Common myeloid progenitor, CD34-positive (primary cell): ENCODE measurements around the gene NUP188.

Source experiments
- CTCF ChIA-PET: fragments of 350-600 bp; sonication (Branson Sonifier 250); formaldehyde crosslinking; loops from one replicate; lab custom pipeline; 2021; ENCODE audit warnings: antibody characterized with exemption; lab: Charles Lee
- POLR2A ChIA-PET: fragments of 350-600 bp; sonication (Branson Sonifier 250); formaldehyde crosslinking; loops from one replicate; lab custom pipeline; 2021; ENCODE audit warnings: antibody characterized with exemption; lab: Charles Lee
- DNase-seq, 3 donors: peaks; one replicate each; pipeline versions ENCODE4 v3.0.0 to v3.0.0-alpha.2; 2013
- H3K27ac ChIP-seq, 2 experiments: 1 replicate in 1 of 2; 2 replicates in 1 of 2; pipeline ENCODE4 v1.7.0; 2013; ENCODE audit warnings: inconsistent platforms in 2 of 2, low read length in 2 of 2, mild to moderate bottlenecking in 2 of 2, low read depth in 1 of 2, moderate library complexity in 1 of 2; ENCODE audit not compliant: severe bottlenecking in 2 of 2, insufficient read depth in 1 of 2, poor library complexity in 1 of 2
- H3K27me3 ChIP-seq, 5 experiments: replicated peaks in 2 of 5; 1 replicate in 3 of 5; 2 replicates in 2 of 5; pipeline versions ENCODE4 v1.6.1 to v1.7.0; 2013; ENCODE audit warnings: low read length in 4 of 5, mild to moderate bottlenecking in 2 of 5, moderate library complexity in 2 of 5, inconsistent platforms in 1 of 5; ENCODE audit not compliant: insufficient read depth in 5 of 5, control insufficient read depth in 4 of 5
- H3K36me3 ChIP-seq, 4 experiments: 1 replicate in 2 of 4; 2 replicates in 2 of 4; pipeline versions ENCODE4 v1.6.1 to v1.7.0; 2013; ENCODE audit warnings: low read length in 3 of 4, control low read depth in 1 of 4, mild to moderate bottlenecking in 1 of 4; ENCODE audit not compliant: control insufficient read depth in 4 of 4, insufficient read depth in 4 of 4
- H3K4me1 ChIP-seq, 4 experiments: 1 replicate in 3 of 4; 2 replicates in 1 of 4; pipeline versions ENCODE4 v1.6.1 to v1.7.1; 2013; ENCODE audit warnings: low read length in 3 of 4, mild to moderate bottlenecking in 3 of 4, control low read depth in 1 of 4, inconsistent platforms in 1 of 4, moderate library complexity in 1 of 4; ENCODE audit not compliant: control insufficient read depth in 4 of 4, insufficient read depth in 4 of 4; ENCODE audit errors: control extremely low read depth in 1 of 4
- H3K4me3 ChIP-seq, 7 experiments: 1 replicate in 4 of 7; 2 replicates in 3 of 7; pipeline versions ENCODE4 v1.5.1 to v1.7.0; 2013; ENCODE audit warnings: mild to moderate bottlenecking in 7 of 7, low read length in 6 of 7, moderate library complexity in 6 of 7, inconsistent platforms in 2 of 7, low read depth in 2 of 7, control low read depth in 1 of 7; ENCODE audit not compliant: insufficient read depth in 4 of 7, control insufficient read depth in 1 of 7; ENCODE audit errors: extremely low read depth in 1 of 7
- H3K9me3 ChIP-seq, 5 experiments: 1 replicate in 4 of 5; 2 replicates in 1 of 5; pipeline versions ENCODE4 v1.6.1 to v1.7.1; 2013; ENCODE audit warnings: low read length in 4 of 5, mild to moderate bottlenecking in 2 of 5, inconsistent platforms in 1 of 5, low read depth in 1 of 5, moderate library complexity in 1 of 5; ENCODE audit not compliant: control insufficient read depth in 4 of 5, insufficient read depth in 2 of 5; ENCODE audit errors: control extremely low read depth in 1 of 5
- WGBS: methylation state at CpG from one replicate; pipeline ENCODE4 v1.1.5; 2013; ENCODE audit not compliant: insufficient coverage; 5-methylcytosine and 5-hydroxymethylcytosine counted together

The NUP188 gene

GRCh38 chr9:129006328-129007034 is 59.0 kb downstream of the NUP188 start:
- CTCF ChIA-PET: interaction anchor here (0.6 to 5.8 kb wide), 12 partner anchors 10 to 412 kb away, joined by 3 to 30 read pairs (median 4); no protein-coding TSS in a partner anchor
- peak; percentile 58 to 76 (median 66) for DNase-seq
- Histone ChIP-seq H3K9me3 (no peaks in the 10 kb centered on the region), H3K36me3 (peaks cover 15 to 85% (median 57%) of the 10 kb centered on the region in 4 experiments), H3K4me3 (no peak overlapping the region), H3K27me3 (no peaks in the 10 kb centered on the region), H3K4me1 (no peaks in the 10 kb centered on the region), H3K27ac (no peak overlapping the region)
- 77% methylated on average over 4 of the region's 21 CpGs for WGBS
- POLR2A ChIA-PET: no interaction called here

DNA sequence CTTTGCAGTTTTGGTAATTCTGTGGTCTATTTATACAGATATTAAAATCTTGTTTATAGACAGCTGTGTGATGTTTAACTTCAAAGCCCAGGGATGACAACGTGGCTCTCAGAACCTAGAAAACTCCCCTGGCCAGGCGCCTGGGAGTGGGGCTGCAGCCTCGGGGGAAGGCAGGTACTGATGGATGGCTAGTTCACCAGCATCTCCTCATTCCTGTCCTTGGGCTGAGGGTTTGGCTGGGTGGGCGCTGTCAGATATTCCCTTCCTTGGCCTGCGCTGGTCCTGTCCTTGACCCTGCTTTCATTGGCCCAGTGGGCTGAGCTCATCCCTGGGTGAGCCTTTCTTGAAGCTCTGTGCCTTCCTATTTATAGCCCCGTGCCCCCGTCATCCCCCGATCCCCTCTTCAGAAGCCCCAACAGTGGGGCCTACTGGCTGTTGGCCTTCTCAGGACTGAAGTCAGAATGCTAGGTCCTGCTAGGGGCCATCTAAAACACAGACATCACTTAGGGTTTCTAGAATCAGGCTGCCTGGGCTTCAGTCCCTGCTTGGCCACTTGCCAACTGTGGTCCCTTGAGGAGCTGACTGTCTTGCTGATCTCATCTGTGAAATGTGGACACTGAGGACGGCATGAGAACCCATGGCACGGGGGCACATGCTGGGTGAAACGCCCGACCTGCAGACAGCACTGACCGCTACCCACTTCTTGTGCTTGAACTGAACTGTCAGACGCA is 59.7 kb downstream of the NUP188 start:
- 100% methylated on average over 13 of the region's 14 CpGs for WGBS
- Histone ChIP-seq H3K4me1 (no peaks in the 10 kb centered on the region), H3K36me3 (peaks cover 12 to 84% (median 52%) of the 10 kb centered on the region in 4 experiments), H3K27me3 (no peaks in the 10 kb centered on the region), H3K27ac (no peak overlapping the region), H3K9me3 (no peaks in the 10 kb centered on the region), H3K4me3 (no peak overlapping the region)
- ChIA-PET POLR2A (no interaction called here), CTCF (interaction anchor here (0.6 to 5.8 kb wide), 7 partner anchors 11 to 91 kb away, joined by 3 to 30 read pairs (median 3); no protein-coding TSS in a partner anchor)
- DNase-seq: no peak

GRCh38 chr9:129007766-129008468 is 60.4 kb downstream of the NUP188 start:
- no peaks in the 10 kb centered on the region for H3K9me3 ChIP-seq
- H3K4me1 ChIP-seq: no peaks in the 10 kb centered on the region
- POLR2A ChIA-PET: no interaction called here
- peaks cover 7 to 84% (median 48%) of the 10 kb centered on the region in 4 experiments for H3K36me3 ChIP-seq
- WGBS: 100% methylated on average over 13 of the region's 18 CpGs
- no peaks in the 10 kb centered on the region for H3K27me3 ChIP-seq
- H3K27ac ChIP-seq: no peak overlapping the region
- no peak for DNase-seq
- CTCF ChIA-PET: interaction anchor here (0.8 to 5.8 kb wide), 5 partner anchors 12 to 24 kb away, joined by 3 to 30 read pairs (median 4); no protein-coding TSS in a partner anchor
- no peak overlapping the region for H3K4me3 ChIP-seq

- 98% methylated on average over 6 of the region's 6 CpGs for WGBS
- no peak overlapping the region for H3K27ac ChIP-seq
Measured at GRCh38 chr9:129008469-129008965, 61.0 kb downstream of the NUP188 start.

DNA sequence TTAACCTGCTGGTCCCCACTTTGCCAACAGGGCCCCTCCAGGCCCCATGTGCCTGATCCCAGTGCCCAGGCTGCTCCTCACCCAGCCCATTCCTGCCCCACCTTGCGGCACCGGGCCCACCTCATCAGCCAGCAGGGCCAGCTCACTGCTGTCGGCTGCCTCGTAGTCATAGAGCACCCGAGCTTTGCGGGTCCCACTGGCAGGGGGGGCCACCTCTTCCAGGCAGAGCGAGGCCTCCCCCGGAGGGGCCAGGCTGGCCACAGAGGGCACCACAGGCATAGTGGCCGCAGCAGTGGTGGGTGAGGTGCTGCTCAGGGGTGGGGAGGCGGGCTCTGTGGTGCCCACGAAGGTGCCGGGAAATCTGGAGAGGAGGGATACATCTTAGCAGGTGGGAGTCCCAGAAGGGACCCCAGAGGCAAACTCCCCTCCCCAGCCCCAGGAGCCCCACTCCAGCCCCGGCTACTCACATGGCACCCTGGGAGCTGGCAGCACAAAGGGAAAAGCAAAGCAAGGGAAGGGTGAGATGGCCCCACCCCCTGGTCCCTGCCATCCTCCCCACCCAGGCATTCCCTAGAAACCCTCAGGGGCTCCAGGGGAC is 61.6 kb downstream of the NUP188 start:
- Histone ChIP-seq H3K36me3 (peaks cover 7 to 89% (median 48%) of the 10 kb centered on the region in 4 experiments), H3K4me1 (no peaks in the 10 kb centered on the region), H3K27me3 (no peaks in the 10 kb centered on the region), H3K27ac (no peak overlapping the region), H3K9me3 (no peaks in the 10 kb centered on the region), H3K4me3 (no peak overlapping the region)
- POLR2A ChIA-PET: interaction anchor here (0.6 kb wide), 1 partner anchor 655 kb away, joined by 3 read pairs; no protein-coding TSS in a partner anchor
- 96% methylated on average over 10 of the region's 13 CpGs for WGBS
- DNase-seq: no peak
- CTCF ChIA-PET: interaction anchor here (0.6 to 5.8 kb wide), 2 partner anchors 13 to 69 kb away, joined by 3 to 30 read pairs; no protein-coding TSS in a partner anchor

More at GRCh38 chr9:129008469-129008965, 61.0 kb downstream of the NUP188 start:
- Histone ChIP-seq H3K9me3 (no peaks in the 10 kb centered on the region), H3K4me3 (no peak overlapping the region), H3K4me1 (no peaks in the 10 kb centered on the region), H3K27me3 (no peaks in the 10 kb centered on the region), H3K36me3 (peaks cover 7 to 84% (median 48%) of the 10 kb centered on the region in 4 experiments)
- DNase-seq: no peak
- ChIA-PET CTCF (interaction anchor here (0.6 to 5.8 kb wide), 3 partner anchors 12 to 70 kb away, joined by 3 to 30 read pairs (median 11); no protein-coding TSS in a partner anchor), POLR2A (interaction anchor here (0.6 kb wide), 1 partner anchor 655 kb away, joined by 3 read pairs; no protein-coding TSS in a partner anchor)

- Histone ChIP-seq H3K4me1 (no peaks in the 10 kb centered on the region), H3K27ac (no peak overlapping the region), H3K4me3 (no peak overlapping the region), H3K27me3 (no peaks in the 10 kb centered on the region), H3K36me3 (peaks cover 7 to 94% (median 50%) of the 10 kb centered on the region in 4 experiments), H3K9me3 (no peaks in the 10 kb centered on the region)
- no peak for DNase-seq
- ChIA-PET CTCF (no interaction called here), POLR2A (no interaction called here)
- WGBS: 96% methylated on average over 17 of the region's 17 CpGs
Measured at GRCh38 chr9:129009584-129010141, 62.2 kb downstream of the NUP188 start.
